Endothelial cell of umbilical vein (primary cell): Measurements from ENCODE around the gene PCDH9. TPM values are rescaled to one million over a fixed set of nuclear protein-coding genes. Genes with fewer than 3 reads are reported as not detected.

ENCODE experiments used
- BruUV-seq: library from RNA; stranded (reverse); fragments of 400-500 nt; replicated peaks from 2 replicates; lab custom pipeline; 2021; lab: Mats Ljungman, UMichigan
- CTCF ChIA-PET: fragments of 300-600, 350-600 bp; sonication (Branson Sonifier 250); formaldehyde crosslinking; loops from one replicate; lab custom pipeline; 2021; ENCODE audit warnings: antibody characterized with exemption, inconsistent platforms; lab: Charles Lee
- POLR2A ChIA-PET: fragments of 300-600, 350-600 bp; sonication (Branson Sonifier 250); formaldehyde crosslinking; loops from one replicate; lab custom pipeline; 2021; ENCODE audit warnings: antibody characterized with exemption, inconsistent platforms; lab: Charles Lee
- DNase-seq: peaks from one replicate; pipeline ENCODE4 v3.0.0-alpha.2; 2011; ENCODE audit warnings: low read depth, low spot score
- FAIRE-seq: peaks from 2 replicates; lab custom pipeline; 2011; peaks lifted over from hg19 to GRCh38; lab: Jason Lieb, UNC
- H2AFZ ChIP-seq: 2 replicates; pipeline ENCODE4 v1.6.0; 2012; ENCODE audit warnings: low read depth, low read length, control low read depth, inconsistent platforms
- H3K27ac ChIP-seq: 2 replicates; pipeline ENCODE4 v1.5.1; 2011; ENCODE audit warnings: low read depth, mild to moderate bottlenecking, control low read depth, low read length, moderate library complexity; ENCODE audit not compliant: insufficient read depth
- H3K27me3 ChIP-seq, 2 experiments: 2 replicates each; pipeline versions ENCODE4 v1.6.0 to v1.6.1; 2011; ENCODE audit warnings: low read length in 2 of 2, mixed read lengths in 1 of 2; ENCODE audit not compliant: control insufficient read depth in 2 of 2, insufficient read depth in 2 of 2
- H3K36me3 ChIP-seq, 2 experiments: 2 replicates in 1 of 2; 3 replicates in 1 of 2; pipeline ENCODE4 v1.5.1; 2011; ENCODE audit warnings: low read length in 2 of 2, mild to moderate bottlenecking in 1 of 2, moderate library complexity in 1 of 2; ENCODE audit not compliant: control insufficient read depth in 2 of 2, insufficient read depth in 2 of 2; ENCODE audit errors: extremely low read depth in 1 of 2
- H3K4me1 ChIP-seq: 3 replicates; pipeline ENCODE4 v1.5.1; 2011; ENCODE audit warnings: mild to moderate bottlenecking, low read length; ENCODE audit not compliant: control insufficient read depth, insufficient read depth; ENCODE audit errors: extremely low read depth
- H3K4me2 ChIP-seq: 2 replicates; pipeline ENCODE4 v1.6.1; 2011; ENCODE audit warnings: low read length, control low read depth, mixed read lengths; ENCODE audit not compliant: insufficient read depth
- H3K4me3 ChIP-seq, 3 experiments: fragments of 200-600 bp in 1 of 3; sonication (generic), shearing (Covaris generic) in 1 of 3; replicated peaks in 1 of 3; 2 replicates each; pipeline ENCODE4 v1.5.1; 2011 to 2016; ENCODE audit warnings: control low read depth in 3 of 3, low read length in 3 of 3, mild to moderate bottlenecking in 2 of 3, inconsistent platforms in 1 of 3, low read depth in 1 of 3, moderate library complexity in 1 of 3; ENCODE audit not compliant: insufficient read depth in 1 of 3
- H3K79me2 ChIP-seq: 2 replicates; pipeline ENCODE4 v1.6.0; 2012; ENCODE audit warnings: low read length, inconsistent platforms; ENCODE audit not compliant: control insufficient read depth, insufficient read depth
- H3K9ac ChIP-seq: replicated peaks from 2 replicates; pipeline ENCODE3; 2011; ENCODE audit warnings: low read length, control low read depth; ENCODE audit not compliant: insufficient read depth; ENCODE audit errors: extremely low read depth
- H3K9me1 ChIP-seq: replicated peaks from 3 replicates; pipeline ENCODE4 v1.6.0; 2011; ENCODE audit warnings: mild to moderate bottlenecking, low read length; ENCODE audit not compliant: control insufficient read depth, insufficient read depth; ENCODE audit errors: extremely low read depth
- H3K9me3 ChIP-seq: replicated peaks from 2 replicates; pipeline ENCODE4 v1.5.1; 2012; ENCODE audit warnings: low read length, inconsistent platforms; ENCODE audit not compliant: control insufficient read depth, insufficient read depth
- H4K20me1 ChIP-seq: replicated peaks from 2 replicates; pipeline ENCODE3; 2011; ENCODE audit warnings: mild to moderate bottlenecking, low read length; ENCODE audit not compliant: control insufficient read depth, insufficient read depth; ENCODE audit errors: extremely low read depth
- EZH2 ChIP-seq: IDR thresholded peaks from 2 replicates; pipeline ENCODE4 v1.6.1; 2012; ENCODE audit warnings: borderline replicate concordance, low read depth, mild to moderate bottlenecking, moderate library complexity, low read length, inconsistent platforms; ENCODE audit not compliant: severe bottlenecking
- FOS ChIP-seq: IDR thresholded peaks from 2 replicates; pipeline ENCODE4 v1.6.1; 2011; ENCODE audit warnings: mild to moderate bottlenecking, low read length, moderate library complexity, borderline replicate concordance; ENCODE audit not compliant: insufficient read depth
- GATA2 ChIP-seq: IDR thresholded peaks from 2 replicates; pipeline ENCODE4 v1.7.0; 2011; ENCODE audit warnings: low read depth, mild to moderate bottlenecking, moderate library complexity, mixed read lengths, low read length; ENCODE audit not compliant: insufficient read length, insufficient read depth
- JUN ChIP-seq: IDR thresholded peaks from 2 replicates; pipeline ENCODE4 v1.6.1; 2011; ENCODE audit warnings: borderline replicate concordance, low read depth; ENCODE audit not compliant: insufficient read length, insufficient read depth
- MAX ChIP-seq: IDR thresholded peaks from 2 replicates; pipeline ENCODE4 v1.6.1; 2011; ENCODE audit not compliant: insufficient read depth, insufficient read length
- MYC ChIP-seq: IDR thresholded peaks from one replicate; pipeline ENCODE4 v1.6.1; 2011; ENCODE audit warnings: mild to moderate bottlenecking, low read depth, low read length
- POLR2A ChIP-seq: IDR thresholded peaks from 2 replicates; pipeline ENCODE4 v1.6.1; 2012; ENCODE audit warnings: low read depth, mild to moderate bottlenecking, control low read depth, low read length
- POLR2AphosphoS5 ChIP-seq: IDR thresholded peaks from 2 replicates; pipeline ENCODE4 v1.6.1; 2012; ENCODE audit warnings: low read depth, mild to moderate bottlenecking, control low read depth, low read length, moderate library complexity; ENCODE audit not compliant: insufficient read depth
- dilution Hi-C: fragments of 300-500 bp; cut with MboI; formaldehyde crosslinking; loops from one replicate; pipeline ENCODE4 v1.15.0; 2019; ENCODE audit warnings: low sequenced_read_pairs; ENCODE audit not compliant: extremely low pct_ligation_motif_present
- intact Hi-C: fragments of 100-400 bp; cut with micrococcal nuclease; formaldehyde crosslinking; loops from one replicate; pipeline ENCODE4 v1.10.0; 2022
- polyA plus RNA-seq, 4 experiments: library from polyadenylated mRNA; depleted of rRNA in 3 of 4; stranded (reverse) in 3 of 4; unstranded in 1 of 4; fragments of >200 nt; gene quantifications; 2 replicates each; pipeline versions ENCODE4 v1.2.1 to v1.2.3, GENCODE V29; 2011 to 2012; ENCODE audit warnings: missing spikeins in 1 of 4
- total RNA-seq: library from RNA; stranded (reverse); gene quantifications from 2 replicates; pipeline ENCODE4 v1.2.3, GENCODE V29; 2021
- TF ChIP-seq, protein P1 (sequence below), 2 donors: IDR thresholded peaks; 1 replicate in 1 of 2; 2 replicates in 1 of 2; pipeline ENCODE4 v1.5.1; 2011; ENCODE audit warnings: low read length in 2 of 2, mild to moderate bottlenecking in 2 of 2, moderate library complexity in 2 of 2, control low read depth in 1 of 2, inconsistent platforms in 1 of 2, low read depth in 1 of 2; ENCODE audit not compliant: insufficient read depth in 1 of 2; ENCODE audit errors: extremely low read depth in 1 of 2

PCDH9 gene
- total and polyA plus RNA-seq, 2 donors (not counting 3 experiments of a cell fraction or from before 2014, with no cell fraction given), result 1.1 to 5.2 TPM

DNA sequence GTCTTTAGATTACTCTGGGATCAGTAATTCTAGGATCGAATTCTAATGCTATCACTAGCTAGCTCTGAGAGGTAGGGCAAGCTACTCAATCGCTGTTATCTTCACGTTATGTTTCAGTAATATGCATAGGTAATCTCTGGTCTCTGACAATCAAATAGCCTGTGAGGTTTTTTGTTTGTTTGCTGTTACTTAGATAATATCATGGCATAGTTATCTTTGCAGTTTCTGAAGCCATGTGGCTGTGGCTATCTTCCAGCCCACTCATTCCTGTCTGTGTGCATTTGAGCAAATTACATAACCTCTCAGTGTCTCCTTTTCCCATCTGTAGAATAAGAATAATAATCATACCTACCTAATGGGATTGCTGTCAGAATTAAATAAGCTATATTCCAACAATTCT lies 330.2 kb downstream of the PCDH9 start:
- H4K20me1 ChIP-seq, result no peaks in the 10 kb centered on the region
- DNase-seq, result no peak
- no peak overlapping the region for H2AFZ ChIP-seq
- ChIA-PET POLR2A (no interaction called here), CTCF (interaction anchor here (1.3 to 1.5 kb wide), 2 partner anchors 11 to 15 kb away, joined by 3 to 5 read pairs; no protein-coding TSS in a partner anchor)
- H3K79me2 ChIP-seq, result no peaks in the 10 kb centered on the region
- no peaks in the 10 kb centered on the region for H3K27me3 ChIP-seq
- BruUV-seq, result no TSS peak
- TF ChIP-seq JUN (no peak), FOS (no peak), MAX (no peak), POLR2A (no peak), EZH2 (no peak), POLR2AphosphoS5 (no peak), MYC (no peak), GATA2 (no peak)
- TF ChIP-seq, protein P1, sequence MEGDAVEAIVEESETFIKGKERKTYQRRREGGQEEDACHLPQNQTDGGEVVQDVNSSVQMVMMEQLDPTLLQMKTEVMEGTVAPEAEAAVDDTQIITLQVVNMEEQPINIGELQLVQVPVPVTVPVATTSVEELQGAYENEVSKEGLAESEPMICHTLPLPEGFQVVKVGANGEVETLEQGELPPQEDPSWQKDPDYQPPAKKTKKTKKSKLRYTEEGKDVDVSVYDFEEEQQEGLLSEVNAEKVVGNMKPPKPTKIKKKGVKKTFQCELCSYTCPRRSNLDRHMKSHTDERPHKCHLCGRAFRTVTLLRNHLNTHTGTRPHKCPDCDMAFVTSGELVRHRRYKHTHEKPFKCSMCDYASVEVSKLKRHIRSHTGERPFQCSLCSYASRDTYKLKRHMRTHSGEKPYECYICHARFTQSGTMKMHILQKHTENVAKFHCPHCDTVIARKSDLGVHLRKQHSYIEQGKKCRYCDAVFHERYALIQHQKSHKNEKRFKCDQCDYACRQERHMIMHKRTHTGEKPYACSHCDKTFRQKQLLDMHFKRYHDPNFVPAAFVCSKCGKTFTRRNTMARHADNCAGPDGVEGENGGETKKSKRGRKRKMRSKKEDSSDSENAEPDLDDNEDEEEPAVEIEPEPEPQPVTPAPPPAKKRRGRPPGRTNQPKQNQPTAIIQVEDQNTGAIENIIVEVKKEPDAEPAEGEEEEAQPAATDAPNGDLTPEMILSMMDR (IDR thresholded peaks at IDR 0.05; ENCODE audit: extremely low read depth in 1 of 2, insufficient read depth in 1 of 2, low read depth in 1 of 2, low read length in 2 of 2), result no peak
- H3K9me1 ChIP-seq, result no peaks in the 10 kb centered on the region
- no peaks in the 10 kb centered on the region for H3K36me3 ChIP-seq
- no peaks in the 10 kb centered on the region for H3K9me3 ChIP-seq
- H3K9ac ChIP-seq, result no peak overlapping the region
- no peak overlapping the region for H3K4me2 ChIP-seq
- intact Hi-C loops, result no loop called here
- no peak for FAIRE-seq
- H3K4me1 ChIP-seq, result no peaks in the 10 kb centered on the region
- no peak overlapping the region for H3K4me3 ChIP-seq
- dilution Hi-C loops, result no loop called here
- no peak overlapping the region for H3K27ac ChIP-seq
